ENCODE data around the gene CA11.
"Not testable (repeated sequence)": the region's sequence is repeated elsewhere in the genome, so short reads cannot be mapped to it uniquely, and the experiment has no call there.

Gene CA11

DNA sequence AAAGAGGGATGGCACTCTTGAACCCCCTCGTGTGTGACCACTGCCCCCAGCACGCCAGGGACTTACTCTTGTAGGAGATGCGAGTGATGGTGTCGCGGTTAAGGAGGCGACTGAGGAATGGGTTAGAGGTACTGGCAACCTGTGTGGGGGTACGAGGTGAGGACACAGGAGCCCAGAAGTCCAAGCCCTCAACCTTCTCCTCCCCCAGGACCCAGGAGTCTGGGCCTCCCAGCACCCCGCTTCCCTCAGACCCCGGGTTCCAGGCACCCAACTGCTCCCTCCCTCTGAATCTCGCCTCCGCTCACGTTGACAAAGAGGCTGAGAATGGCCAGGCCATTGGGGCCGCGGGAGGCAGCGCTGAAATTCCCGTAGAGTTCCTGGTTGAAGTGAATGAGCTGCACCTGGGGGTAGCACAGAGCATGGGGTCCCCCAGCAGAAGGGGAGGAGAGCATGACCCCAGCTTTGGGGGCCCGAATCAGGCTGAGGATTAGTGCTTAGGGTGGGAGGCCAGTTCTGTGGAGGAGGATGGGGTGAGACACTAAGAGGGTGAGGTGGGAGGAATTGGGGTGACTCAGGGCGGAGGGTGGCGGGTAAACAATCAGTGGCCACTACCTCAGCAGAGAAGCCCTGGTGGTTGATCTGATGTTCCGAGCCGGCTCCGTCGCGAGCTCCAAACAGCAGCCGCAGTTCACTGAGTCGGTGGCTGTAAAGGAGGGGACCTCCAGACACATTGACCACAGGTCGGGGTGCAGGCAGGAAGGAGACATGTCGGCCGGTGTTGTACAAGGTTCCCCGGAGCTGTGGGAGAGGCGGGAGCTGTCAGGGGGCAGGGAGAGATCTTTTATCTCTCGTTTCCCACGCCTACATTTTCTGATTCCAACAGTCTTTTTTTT lies 6.3 kb downstream of the CA11 start:
- no peak for DNase-seq

DNA sequence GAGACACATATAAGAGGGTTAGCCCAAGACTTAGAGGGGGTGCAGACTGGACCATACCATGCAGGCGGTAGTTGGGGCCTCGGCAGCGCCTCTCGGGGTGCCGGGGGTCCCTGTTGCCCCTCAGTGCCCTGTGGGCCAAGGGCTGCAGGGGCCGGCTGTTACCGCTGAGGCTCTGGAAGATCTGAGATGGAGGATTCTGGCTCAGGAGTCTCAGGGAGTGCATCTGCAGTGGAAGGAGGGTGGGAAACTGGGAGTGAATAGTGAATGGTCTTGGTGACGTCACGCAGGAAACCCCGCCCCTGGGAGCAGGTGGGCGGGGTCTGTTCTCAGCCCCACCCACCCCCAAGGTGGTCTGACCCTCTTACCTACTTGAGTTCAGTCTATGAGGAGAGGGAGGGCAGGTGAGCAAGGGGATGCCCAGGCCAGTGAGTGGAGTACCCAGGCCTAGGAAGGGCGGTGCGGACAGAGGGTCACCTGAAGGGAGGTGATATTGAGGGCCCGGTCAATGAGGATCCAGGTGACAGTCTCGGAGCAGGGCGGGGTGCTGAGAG lies 7.1 kb downstream of the CA11 start:
- no peak for DNase-seq

DNA sequence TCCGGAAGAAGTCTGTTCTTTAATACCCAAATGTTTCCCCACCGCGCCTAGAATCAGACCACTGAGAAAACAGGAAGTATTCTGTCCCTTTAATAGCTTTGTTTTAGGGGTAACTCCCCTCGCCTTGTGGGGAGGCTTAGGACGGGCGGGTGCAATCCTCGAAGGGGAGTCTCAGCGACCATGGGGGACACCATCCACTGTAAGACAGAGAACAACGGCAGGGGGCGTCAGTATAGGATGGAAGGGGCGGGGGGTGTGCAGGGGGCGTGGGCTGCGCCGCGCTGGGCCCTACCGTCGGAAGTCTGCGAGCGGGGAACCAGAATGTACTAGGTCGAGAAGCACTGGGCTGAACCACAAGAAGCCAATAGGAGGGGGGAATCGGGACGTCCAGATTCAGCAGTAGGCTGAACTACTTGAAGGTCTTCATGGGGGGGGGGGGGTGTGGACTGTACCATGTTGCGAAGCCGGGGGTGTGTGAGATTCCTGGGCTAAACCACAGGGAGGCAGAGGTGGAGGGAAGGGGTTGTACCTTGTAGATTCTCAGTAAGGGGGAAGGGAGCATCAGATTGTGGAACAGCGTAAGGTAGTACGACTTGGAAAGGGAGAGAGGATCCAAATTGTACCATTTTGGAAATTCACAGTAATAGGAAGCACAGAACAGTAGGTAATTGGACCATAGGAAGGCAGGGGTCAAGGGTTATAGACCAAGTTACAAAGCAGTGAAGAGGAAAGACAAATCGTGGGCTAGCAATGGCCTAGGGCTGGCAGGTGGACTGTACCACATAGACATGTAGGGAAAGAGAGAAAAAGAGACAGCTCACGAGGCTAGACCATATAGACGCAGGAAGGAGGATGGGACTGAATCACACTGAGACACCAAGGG lies 7.8 kb downstream of the CA11 start:
- DNase-seq = peak; percentile 87

DNA sequence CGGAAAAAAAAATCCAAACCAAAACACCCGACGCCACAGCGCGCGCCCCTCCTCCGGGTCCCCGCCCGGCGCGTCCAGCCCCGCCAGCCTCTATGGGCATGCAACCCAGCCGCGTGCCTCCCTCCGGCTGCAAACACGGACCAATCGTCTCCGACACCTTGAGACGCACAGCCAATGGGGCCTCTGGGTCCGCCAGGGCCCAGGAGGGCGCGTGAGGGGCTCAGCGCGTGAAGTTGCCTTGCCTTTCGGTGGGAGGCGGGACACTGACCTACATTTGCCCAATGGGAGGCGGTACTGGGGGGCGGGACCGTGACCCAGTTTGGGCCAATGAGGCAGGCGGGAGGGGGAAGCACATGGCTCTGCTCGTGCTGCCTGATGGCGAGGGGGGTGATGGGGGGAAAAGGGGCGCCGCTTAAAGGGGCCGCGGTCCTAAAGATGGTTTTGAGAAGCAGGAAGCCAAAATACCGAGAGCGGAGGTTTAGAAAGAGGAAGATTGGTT lies 8.5 kb downstream of the CA11 start:
- peak; percentile 98 for DNase-seq

- no peak for DNase-seq
Observed at GRCh38 chr19:48636859-48637448, 9.0 kb downstream of the CA11 start, which contains the start of gene DBP. DBP (minus strand) TSS chr19:48637379; CDS start chr19:48636994, 385 bp downstream.

DNA sequence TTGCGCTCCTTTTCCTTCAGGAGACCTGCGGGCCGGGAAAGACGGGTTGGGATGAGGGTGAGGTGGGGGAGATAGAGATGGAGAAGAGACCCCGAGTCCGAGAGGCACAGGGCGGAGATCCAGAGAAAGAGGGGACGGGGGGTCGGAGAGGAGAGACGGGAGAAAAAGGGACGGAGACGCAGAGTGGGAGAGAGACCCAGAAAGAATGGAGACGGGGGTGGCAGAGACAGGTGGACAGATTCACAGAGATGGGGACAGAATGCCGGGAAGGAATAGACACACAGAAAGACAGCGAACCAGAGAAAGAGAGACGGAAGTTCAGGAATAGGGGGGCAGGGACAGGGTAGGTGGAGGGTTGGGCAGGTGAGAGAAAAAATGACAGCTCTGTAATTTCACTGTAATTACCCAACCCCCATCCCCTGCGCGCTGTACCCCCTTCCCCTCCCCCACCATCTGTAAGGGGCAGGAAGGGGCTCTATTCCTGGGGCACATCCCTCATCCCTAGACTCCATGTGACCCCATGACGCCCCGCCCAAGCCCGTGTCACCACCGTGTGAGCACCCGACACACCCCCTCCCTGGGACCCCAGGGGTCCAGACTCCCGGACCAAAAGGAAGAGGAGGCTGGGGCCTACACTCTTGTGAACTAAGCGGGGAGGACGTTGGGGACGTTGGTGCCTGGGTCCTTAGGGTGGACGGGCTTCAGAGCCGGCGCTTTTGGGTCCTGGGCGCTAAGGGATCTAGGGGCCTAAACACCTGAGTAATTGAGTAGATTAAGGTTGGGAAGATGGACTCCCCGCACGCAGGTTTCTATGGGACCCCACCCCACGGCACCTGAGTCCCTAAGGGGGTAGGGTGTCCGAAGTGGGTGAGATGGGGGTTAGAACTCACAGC lies 9.8 kb downstream of the CA11 start:
- no peak for DNase-seq

GRCh38 chr19:48635263-48635965 lies 10.6 kb downstream of the CA11 start:
- DNase-seq = peak; percentile 71

GRCh38 chr19:48634424-48635262 lies 11.3 kb downstream of the CA11 start:
- DNase-seq = peak; percentile 94

DNA sequence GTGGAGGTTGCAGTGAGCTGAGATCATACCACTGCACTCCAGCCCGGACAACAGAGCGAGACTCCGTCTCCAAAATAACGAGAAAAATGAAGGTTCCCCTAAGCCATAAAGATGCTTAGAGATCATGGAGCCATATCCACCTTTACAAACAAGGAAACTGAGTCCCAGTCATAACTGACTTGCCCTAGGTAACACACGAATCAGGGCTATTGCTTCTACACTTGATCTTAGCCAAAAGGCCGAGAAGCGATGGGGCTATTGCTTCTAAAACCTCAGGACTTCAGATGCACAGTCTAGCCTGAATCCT lies 12.0 kb downstream of the CA11 start:
- no peak for DNase-seq

GRCh38 chr19:48633148-48634035 lies 12.6 kb downstream of the CA11 start:
- no peak for DNase-seq

DNA sequence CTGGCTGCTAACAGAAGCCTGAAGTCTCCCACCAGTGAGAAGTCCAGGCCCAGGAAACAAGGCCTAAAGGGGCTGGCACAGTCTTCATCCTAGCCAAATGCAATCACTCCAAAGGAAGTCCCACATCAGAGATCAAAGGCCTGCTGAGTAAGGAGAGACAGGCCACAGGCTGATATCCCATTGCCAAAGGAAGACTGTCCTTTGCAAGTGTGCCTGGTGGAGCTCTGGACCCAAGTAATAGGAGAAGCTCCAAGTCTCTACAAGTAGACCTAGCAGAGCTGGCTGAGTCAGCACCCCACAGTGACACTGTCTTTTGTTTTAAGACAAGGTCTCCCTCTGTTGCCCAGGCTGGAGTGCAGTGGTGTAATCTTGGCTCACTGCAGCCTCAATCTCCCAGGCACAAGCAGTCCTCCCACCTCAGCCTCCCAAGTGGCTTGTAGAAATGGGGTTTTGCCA lies 13.3 kb downstream of the CA11 start:
- DNase-seq = no peak

GRCh38 chr19:48632286-48632685 lies 13.7 kb downstream of the CA11 start:
- DNase-seq = not testable (repeated sequence)

GRCh38 chr19:48631225-48631624 lies 14.8 kb downstream of the CA11 start:
- DNase-seq = no peak

DNA sequence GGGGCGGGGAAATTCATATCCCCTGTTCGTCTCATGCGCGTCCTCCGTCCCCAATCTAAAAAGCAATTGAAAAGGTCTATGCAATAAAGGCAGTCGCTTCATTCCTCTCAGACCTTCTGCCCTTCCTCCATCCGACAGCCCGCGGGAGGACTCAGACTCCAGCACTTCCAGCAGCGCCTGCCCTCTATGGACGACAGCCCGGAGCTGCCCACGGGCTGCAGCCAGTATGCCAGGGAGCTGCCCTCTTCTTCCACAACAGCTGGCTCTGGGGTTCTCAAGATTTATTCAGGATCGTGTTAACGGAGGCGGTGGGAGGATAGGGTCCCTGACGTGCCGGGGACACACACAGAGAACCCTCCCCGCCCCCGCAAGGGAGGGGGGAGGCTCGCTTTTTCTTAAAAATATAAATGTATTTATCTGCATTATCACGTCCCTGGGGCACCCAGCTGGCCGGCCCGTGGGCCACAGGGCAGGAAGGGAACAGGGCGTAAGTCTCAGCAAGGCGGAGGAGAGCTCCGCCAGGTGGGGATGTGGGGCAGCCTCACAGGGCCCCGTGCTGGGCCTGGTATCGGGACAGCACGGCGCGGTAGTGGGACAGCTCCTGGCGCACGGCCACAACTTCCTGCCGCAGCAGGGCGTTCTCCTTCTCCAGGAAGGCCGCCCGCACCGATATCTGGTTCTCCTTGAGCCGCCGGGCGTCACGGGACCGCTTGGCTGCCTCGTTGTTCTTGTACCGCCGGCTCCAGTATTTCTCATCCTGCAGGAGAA lies 15.5 kb downstream of the CA11 start:
- no peak for DNase-seq

DNA sequence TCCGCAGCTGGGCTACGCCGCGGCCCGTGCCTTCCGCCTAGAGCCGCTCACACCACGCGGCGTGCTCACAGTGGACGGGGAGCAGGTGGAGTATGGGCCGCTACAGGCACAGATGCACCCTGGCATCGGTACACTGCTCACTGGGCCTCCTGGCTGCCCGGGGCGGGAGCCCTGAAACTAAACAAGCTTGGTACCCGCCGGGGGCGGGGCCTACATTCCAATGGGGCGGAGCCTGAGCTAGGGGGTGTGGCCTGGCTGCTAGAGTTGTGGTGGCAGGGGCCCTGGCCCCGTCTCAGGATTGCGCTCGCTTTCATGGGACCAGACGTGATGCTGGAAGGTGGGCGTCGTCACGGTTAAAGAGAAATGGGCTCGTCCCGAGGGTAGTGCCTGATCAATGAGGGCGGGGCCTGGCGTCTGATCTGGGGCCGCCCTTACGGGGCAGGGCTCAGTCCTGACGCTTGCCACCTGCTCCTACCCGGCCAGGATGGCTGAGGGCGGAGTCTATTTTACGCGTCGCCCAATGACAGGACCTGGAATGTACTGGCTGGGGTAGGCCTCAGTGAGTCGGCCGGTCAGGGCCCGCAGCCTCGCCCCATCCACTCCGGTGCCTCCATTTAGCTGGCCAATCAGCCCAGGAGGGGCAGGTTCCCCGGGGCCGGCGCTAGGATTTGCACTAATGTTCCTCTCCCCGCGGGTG lies 16.2 kb downstream of the CA11 start:
- DNase-seq = no peak

DNA sequence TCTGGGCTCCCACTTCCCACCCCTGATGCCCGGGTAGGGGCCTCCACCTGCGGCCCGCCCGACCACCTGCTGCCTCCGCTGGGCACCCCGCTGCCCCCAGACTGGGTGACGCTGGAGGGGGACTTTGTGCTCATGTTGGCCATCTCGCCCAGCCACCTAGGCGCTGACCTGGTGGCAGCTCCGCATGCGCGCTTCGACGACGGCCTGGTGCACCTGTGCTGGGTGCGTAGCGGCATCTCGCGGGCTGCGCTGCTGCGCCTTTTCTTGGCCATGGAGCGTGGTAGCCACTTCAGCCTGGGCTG lies 16.7 kb downstream of the CA11 start:
- no peak for DNase-seq

- DNase-seq = no peak
Observed at GRCh38 chr19:48628486-48629296, 17.3 kb downstream of the CA11 start.

All from activated CD4-positive, alpha-beta T cell treated with anti-CD3 and anti-CD28 coated beads, Interleukin-2, amount 50 U/mL, for 16 hours (primary cell).